Measurements from ENCODE around the gene TEX12.

DNA sequence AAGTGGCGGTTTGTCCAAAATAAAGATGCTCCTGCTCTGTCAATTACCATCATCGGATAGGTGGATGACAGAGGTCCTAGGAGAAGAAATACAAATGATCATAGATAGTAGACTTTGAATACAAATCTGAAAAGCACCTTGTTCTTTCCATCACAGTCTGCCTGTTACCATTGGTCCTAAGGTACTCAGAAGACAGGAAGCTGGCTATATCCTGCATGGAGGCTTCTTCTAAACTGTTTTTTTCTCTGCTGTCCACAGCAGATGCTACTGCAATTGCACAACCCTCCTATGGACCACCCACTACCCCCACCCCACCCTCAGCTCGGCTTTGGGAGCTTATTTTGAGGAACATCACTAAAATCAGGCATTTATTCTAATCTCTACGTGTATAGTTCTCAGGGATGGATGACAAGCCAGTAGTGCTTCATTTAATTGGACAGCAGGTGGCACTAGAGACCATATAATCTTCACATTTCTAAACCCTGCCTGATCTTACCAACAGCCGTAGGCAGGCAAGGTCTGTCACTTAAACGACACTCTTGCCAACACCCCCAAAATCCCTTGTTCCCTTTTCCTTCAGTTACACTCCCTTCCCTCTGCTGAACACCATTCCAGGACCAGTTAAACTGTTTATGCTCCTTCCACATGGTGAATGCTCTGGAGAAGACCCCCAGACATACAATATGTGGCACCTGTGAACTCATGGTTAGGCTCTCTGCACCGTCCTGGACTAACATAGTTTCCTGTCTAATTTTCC, 52.5 kb downstream of the TEX12 start:
- TF ChIP-seq, protein P1, sequence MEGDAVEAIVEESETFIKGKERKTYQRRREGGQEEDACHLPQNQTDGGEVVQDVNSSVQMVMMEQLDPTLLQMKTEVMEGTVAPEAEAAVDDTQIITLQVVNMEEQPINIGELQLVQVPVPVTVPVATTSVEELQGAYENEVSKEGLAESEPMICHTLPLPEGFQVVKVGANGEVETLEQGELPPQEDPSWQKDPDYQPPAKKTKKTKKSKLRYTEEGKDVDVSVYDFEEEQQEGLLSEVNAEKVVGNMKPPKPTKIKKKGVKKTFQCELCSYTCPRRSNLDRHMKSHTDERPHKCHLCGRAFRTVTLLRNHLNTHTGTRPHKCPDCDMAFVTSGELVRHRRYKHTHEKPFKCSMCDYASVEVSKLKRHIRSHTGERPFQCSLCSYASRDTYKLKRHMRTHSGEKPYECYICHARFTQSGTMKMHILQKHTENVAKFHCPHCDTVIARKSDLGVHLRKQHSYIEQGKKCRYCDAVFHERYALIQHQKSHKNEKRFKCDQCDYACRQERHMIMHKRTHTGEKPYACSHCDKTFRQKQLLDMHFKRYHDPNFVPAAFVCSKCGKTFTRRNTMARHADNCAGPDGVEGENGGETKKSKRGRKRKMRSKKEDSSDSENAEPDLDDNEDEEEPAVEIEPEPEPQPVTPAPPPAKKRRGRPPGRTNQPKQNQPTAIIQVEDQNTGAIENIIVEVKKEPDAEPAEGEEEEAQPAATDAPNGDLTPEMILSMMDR (conservative IDR thresholded peaks at IDR 0.05; ENCODE audit: low read depth in 2 of 2) = peak; percentile 75 to 84
- no peak for TF ChIP-seq POLR2AphosphoS5 (IDR thresholded peaks at IDR 0.05; ENCODE audit: low read depth)
- no peak for TF ChIP-seq EZH2phosphoT487 (IDR thresholded peaks at IDR 0.05; ENCODE audit: unreplicated experiment)
- TF ChIP-seq EZH2 (IDR thresholded peaks at IDR 0.05; ENCODE audit: low read depth, unreplicated experiment) = no peak
- no peak for TF ChIP-seq JUNB (IDR thresholded peaks at IDR 0.05; ENCODE audit: unreplicated experiment)
- TF ChIP-seq, protein P2, sequence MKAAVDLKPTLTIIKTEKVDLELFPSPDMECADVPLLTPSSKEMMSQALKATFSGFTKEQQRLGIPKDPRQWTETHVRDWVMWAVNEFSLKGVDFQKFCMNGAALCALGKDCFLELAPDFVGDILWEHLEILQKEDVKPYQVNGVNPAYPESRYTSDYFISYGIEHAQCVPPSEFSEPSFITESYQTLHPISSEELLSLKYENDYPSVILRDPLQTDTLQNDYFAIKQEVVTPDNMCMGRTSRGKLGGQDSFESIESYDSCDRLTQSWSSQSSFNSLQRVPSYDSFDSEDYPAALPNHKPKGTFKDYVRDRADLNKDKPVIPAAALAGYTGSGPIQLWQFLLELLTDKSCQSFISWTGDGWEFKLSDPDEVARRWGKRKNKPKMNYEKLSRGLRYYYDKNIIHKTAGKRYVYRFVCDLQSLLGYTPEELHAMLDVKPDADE (IDR thresholded peaks at IDR 0.05) = no peak
- TF ChIP-seq STAT1 (IDR thresholded peaks at IDR 0.05; ENCODE audit: unreplicated experiment) = no peak
- TF ChIP-seq, protein P3, sequence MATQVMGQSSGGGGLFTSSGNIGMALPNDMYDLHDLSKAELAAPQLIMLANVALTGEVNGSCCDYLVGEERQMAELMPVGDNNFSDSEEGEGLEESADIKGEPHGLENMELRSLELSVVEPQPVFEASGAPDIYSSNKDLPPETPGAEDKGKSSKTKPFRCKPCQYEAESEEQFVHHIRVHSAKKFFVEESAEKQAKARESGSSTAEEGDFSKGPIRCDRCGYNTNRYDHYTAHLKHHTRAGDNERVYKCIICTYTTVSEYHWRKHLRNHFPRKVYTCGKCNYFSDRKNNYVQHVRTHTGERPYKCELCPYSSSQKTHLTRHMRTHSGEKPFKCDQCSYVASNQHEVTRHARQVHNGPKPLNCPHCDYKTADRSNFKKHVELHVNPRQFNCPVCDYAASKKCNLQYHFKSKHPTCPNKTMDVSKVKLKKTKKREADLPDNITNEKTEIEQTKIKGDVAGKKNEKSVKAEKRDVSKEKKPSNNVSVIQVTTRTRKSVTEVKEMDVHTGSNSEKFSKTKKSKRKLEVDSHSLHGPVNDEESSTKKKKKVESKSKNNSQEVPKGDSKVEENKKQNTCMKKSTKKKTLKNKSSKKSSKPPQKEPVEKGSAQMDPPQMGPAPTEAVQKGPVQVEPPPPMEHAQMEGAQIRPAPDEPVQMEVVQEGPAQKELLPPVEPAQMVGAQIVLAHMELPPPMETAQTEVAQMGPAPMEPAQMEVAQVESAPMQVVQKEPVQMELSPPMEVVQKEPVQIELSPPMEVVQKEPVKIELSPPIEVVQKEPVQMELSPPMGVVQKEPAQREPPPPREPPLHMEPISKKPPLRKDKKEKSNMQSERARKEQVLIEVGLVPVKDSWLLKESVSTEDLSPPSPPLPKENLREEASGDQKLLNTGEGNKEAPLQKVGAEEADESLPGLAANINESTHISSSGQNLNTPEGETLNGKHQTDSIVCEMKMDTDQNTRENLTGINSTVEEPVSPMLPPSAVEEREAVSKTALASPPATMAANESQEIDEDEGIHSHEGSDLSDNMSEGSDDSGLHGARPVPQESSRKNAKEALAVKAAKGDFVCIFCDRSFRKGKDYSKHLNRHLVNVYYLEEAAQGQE (IDR thresholded peaks at IDR 0.05; ENCODE audit: unreplicated experiment) = no peak
